ENCODE measurements around the gene ATOH8.

DNA sequence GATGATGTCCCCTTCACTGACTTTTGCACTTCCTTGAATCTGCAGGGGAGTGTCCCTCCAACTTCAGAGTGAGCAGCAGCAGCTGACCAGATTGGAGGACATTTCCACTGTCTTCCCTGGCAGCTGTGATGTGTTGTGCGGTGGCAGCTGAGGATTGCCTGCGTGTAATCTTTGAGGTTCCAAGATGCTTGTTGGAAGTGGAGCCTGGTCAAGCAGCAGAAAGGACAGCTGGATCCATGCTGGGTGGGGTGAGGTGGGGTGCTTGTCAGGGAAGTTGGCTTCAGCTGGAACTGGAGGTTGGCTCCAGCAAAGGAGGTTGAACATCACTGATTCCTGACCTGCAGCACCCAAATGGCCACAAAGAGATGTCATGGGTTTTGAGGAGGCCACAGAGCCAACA is 70.2 kb downstream of the ATOH8 start:
- TF ChIP-seq, protein P1, sequence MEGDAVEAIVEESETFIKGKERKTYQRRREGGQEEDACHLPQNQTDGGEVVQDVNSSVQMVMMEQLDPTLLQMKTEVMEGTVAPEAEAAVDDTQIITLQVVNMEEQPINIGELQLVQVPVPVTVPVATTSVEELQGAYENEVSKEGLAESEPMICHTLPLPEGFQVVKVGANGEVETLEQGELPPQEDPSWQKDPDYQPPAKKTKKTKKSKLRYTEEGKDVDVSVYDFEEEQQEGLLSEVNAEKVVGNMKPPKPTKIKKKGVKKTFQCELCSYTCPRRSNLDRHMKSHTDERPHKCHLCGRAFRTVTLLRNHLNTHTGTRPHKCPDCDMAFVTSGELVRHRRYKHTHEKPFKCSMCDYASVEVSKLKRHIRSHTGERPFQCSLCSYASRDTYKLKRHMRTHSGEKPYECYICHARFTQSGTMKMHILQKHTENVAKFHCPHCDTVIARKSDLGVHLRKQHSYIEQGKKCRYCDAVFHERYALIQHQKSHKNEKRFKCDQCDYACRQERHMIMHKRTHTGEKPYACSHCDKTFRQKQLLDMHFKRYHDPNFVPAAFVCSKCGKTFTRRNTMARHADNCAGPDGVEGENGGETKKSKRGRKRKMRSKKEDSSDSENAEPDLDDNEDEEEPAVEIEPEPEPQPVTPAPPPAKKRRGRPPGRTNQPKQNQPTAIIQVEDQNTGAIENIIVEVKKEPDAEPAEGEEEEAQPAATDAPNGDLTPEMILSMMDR (IDR thresholded peaks at IDR 0.05; ENCODE audit: borderline replicate concordance, extremely low read depth, low read length, poor library complexity, severe bottlenecking), result no peak
- no peak for TF ChIP-seq EZH2 (IDR thresholded peaks at IDR 0.05; ENCODE audit: borderline replicate concordance, low read depth, low read length, severe bottlenecking)

All from DND-41 (cell line).